Activated CD8-positive, alpha-beta memory T cell treated with anti-CD3 and anti-CD28 coated beads for 48 hours (primary cell): Measurements from ENCODE around the gene ZNRD2.
"Not testable (repeated sequence)": the region's sequence is repeated elsewhere in the genome, so short reads cannot be mapped to it uniquely, and the experiment has no call there.

Experiments
- DNase-seq, 3 experiments: peaks; one replicate each; pipeline ENCODE4 v3.0.0-alpha.2; 2020; ENCODE audit warnings: low read depth in 2 of 3, low spot score in 2 of 3

The ZNRD2 gene

DNA sequence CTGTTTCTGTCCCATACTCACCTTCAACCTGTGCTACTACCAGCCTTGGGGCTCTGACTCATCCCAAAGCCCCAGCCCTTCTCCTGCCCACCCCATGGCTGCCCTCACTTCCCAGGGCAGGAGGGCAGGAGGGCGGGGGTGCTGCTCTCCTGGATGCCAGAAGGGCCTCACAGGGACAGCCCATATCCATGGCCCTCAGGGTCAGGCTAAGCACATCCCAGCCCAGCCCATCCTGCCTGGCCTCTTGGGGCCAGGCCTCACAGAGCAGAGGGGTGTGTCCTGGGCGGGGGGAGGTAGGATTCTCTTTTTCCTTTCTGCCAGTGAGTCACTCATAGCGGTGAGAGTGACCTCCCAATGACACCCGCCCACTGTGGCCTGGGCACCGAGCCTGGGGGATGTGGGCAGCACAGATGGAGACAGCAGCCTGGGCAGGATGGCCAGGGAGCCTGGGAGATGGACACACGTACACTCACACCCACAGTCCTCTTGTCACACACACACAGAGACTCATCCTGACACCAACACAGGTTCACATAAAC lies 14.5 kb upstream of the ZNRD2 start:
- DNase-seq = no peak

DNA sequence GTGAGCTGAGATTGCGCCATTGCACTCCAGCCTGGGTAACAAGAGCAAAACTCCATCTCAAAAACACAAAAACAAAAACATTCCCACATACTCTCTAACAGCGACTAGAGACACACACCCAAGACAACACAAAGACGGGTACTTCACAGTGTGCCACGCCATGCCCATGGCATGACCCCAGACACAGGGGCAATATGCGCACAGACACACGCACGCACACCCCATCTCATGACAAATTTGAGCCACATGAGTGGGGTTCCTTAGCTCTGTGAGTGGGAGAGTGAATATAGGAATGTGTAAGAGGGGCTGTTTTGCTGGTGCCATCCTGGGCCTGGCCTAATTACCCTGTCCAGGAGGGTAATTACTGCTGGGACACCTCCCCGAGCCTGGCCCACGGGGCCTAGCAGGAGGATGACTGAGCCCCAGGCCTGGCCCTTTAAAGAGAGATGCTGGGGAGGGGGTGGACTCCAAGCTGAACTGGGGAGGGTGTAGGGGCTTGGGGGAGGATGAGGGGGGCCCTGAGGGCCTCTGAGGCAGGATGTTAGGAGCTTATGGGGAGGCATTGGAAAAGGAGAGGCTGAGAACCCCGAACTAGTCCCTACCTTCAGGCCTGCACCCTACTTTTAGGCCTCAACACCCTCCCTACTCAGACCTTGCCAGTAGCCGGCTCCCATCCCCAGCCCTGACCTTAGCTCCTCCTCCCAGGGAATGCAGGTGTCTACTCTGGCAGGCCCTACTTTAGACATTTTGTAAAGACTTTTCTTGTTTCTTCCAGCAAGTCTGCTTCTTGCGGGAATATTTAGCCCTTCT lies 13.6 kb upstream of the ZNRD2 start:
- DNase-seq = no peak

DNA sequence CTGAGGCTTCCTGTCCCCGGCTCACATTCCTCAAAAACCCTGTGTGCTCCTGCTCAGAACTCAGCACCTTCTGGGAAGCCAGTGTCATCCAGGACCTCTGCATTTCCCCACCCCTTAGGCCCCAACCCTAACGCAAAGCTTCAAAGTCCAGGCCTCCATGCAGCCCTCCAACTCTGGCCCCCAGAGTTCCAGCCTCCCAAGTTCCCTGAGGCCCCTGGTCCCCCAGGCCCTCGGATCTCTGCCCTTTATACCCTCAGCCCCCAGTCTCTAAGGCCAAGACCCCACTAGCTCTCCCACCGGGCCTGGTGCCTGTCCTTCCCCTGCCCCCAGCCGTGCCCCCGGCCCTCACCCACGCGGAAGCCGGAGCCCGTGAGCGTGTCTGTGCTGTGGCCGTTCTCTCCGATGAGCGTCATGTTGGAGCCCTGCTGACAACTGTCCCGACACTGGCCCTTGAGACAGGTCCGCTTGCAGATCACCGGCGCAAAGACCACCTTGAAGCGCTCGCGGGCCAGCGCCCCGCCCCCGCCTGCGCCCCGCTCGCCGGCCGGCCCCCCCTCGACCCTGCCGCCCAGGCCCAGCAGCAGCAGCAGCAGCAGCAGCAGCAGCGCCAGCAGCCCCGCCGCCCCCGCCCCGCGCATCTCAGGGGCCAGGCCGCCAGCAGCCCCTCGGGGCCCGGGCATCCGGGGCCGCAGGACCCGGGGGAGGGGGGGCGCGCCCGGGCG lies 12.8 kb upstream of the ZNRD2 start:
- DNase-seq = no peak

DNA sequence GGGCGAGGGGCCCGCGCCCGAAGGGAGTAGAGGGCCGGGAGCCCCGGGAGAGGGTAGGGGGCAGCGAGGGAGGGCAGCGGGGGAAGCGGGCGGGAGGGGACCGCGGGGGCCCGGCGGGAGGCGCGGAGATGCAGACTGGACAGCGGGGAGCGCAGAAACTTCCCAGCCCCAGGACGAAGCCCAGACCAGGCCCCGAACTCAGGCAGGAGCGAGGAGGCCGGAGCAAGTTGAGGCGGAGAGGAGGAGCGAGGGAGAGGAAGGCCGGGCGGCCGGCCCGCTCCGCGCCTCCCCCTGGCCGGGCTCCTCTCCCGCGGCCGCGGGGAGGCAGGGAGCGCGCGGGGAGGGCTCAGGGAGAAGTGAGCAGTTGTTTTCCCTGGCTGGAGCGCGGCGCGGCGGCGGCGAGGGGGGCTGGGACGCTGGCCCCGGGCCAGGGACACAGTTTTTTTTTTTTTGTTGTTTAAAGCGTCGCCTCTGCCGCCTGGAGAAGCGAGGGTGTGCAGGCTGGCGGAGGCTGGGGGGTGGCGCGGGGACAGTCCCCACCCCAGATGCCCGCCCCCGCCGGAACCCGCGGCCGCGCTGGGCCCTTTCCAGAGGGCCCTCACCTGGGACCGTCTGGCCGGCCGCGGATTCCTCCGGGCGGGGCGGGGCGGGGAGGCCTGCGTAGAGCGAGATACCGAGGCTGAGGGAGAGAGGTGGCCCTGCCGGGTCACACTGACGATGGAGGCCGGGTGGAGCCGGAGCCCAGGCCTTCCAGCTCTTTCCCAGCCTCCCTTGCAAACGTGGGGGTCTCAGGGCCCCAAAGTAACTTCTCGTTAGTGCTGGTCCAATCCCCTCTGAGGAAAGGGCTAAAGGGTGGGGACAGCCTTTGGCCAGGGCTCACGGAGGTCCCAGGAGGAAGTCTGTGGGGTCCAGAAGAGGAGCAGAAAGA lies 12.0 kb upstream of the ZNRD2 start, which contains the start of gene LTBP3:
LTBP3 (minus strand) TSS at position 358 of the 928 bp plus-strand sequence. CDS start 400 bp downstream, outside the sequence.
- no peak for DNase-seq

DNA sequence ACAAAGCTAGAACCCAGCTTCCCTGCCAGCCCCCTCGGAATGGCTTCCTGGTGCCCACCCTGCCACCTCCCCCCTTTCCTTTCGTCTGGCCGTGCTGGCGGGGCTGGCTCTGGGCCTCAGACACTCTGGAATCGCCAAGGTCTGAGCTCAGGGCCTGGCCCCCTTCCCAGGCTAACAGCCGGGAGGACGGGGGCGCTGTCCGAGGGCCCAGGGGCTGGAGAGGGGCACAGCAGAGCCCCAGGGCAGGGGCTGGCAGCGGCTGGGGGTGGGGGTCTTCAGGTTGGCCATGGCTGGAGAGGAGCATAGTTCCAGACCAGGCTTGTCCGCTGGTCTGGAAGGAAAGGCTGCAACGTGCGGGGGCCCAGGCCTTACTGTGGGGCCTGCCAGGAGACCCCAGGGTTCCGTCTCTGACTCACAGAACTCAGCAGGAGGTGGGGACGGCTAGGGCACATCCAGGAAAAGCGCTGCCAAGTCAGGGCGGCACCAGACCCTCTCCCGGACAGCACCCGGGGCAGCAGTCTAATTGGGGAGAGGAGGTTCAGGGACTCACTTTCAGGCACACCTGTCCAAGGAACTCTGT lies 11.3 kb upstream of the ZNRD2 start:
- DNase-seq = no peak

DNA sequence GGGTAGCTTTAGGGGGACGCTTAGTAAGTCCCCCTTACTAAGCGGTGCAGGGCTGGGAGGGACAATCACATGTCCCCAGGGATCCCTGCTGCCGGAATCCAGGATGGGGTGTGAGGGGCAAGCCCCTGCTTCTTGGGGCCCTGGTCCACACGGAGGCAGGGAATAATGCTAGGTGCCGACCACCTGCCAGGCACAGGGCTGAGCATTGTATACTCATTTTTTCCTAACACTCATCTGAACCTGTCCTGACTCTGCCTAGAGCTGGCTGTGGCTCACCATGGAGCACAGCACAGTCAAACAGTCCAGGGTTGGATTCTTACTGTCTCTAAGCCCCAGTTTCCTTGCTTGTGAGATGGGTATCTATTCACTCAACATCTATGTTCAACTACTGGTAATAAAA lies 10.7 kb upstream of the ZNRD2 start:
- no peak for DNase-seq

DNA sequence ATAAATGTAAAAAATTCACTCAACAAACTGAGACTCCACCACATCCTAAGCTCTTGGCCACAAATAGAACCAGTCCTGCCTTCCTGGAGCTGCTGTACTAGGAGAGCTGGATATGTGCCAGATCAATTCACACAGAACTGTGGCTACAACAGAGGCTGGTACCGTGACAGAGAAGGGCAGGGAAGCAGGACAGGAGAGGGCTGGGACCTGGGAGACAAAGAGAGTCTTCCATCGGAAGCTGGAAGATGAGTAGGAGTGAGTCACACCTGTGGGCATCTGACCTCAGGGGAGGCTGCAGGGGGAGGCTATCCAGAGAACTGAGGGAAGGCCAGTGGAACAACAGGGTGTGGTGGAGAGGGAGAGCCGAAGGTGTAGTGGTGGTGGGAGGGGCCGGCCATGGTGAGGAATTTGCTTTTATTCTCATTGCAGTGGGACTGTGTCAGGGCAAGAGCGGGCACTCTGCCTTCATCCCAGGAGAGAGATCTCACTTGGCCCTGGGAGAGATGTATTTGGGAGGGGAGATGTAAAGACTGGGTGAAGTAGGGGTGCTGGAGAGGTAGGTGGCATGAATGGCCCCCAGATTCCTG lies 10.2 kb upstream of the ZNRD2 start:
- no peak for DNase-seq

DNA sequence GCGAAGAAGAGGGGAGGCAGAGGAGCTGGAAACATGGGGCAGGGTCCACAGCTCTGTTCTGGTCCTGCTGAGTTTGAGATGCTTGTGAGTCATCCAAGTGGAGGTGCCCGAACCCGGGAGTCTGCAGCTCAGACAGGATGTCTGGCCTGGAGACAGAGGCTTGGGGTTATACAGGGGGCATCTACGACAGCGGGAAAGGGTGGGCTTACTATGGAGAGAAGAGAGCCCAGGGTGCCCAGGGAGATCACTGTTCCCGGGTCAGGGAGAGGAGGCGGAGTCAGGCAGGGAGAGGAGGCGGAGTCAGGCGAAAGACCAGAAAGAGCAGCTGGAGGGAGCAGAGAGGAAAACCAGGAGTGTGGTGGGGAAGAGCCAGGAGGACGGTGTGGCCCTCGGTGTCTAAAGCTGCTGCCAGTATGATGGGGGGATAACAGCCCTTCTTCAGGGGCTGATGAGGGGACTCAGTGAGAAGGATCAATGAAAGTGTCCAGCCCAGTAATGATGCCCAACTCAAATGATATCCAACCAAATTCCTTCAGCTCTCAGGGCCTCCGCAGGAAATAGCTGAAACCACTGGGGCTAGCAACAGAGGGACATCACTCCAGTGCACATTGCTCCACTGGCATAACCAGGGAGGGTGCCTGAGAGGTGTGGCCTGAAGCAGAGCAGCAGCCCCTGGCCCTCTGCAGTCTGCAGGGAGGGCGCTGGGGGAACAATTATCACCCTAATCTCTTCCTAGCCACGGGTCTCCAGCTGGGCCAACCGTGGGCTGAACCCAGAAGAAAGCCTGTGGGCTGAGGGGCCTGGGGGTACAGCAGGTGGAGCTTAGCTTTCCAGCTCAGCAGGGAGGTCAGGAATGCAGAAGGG lies 9.5 kb upstream of the ZNRD2 start:
- DNase-seq = no peak

DNA sequence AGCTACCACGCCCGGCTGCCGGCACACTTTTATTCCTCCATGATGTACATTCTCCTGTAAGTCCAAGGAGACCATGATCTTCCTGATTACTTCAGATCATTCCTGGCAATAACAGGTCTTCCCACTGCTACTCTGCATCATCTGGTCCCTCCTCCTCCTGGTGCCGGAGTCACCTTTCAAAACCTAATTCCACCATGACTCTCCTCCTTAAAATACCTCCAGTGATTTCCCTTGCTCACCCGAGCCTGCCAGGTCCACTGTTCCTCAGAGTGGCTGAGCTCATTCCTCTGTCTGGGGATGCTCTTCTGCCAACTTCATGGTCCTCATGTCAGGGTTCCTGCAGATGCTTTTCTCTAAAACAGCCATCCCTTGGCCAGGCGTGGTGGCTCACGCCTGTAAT lies 8.3 kb upstream of the ZNRD2 start:
- no peak for DNase-seq

DNA sequence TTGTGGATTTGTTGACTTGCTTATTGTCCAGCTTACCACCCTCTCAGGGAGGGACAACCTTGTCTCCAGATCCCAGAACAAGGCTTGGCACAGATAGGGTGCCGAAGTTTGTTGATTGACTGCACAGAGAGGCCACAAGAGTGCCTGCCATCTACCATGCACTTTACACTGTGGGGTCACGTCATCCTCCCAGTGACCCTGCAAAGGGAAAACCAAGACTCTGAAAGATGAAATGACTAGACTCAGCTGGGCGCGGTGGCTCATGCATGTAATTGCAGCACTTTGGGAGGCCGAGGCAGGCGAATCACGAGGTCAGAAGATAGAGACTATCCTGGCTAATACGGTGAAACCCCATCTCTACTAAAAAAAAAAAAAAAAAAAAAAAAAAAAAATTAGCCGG lies 7.5 kb upstream of the ZNRD2 start:
- no peak for DNase-seq

DNA sequence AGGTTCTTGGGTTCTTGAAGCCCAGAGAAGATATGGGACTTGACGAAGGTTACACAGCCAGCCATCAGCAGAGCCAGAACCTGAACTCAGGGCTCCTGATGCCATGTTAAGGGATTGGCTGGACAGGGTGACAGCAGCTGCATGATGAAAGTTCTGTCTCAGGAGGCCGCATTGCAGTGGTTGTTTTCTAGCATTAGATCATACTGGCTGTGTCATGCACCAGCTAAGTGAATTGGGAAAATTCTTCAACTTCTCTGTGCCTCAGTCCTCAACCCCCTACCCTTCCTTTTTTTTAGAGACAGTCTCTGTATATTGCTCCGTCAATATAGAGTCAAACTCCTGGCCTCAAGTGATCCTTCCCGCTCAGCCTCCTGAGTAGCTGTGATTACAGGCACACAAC lies 6.7 kb upstream of the ZNRD2 start:
- DNase-seq = no peak

DNA sequence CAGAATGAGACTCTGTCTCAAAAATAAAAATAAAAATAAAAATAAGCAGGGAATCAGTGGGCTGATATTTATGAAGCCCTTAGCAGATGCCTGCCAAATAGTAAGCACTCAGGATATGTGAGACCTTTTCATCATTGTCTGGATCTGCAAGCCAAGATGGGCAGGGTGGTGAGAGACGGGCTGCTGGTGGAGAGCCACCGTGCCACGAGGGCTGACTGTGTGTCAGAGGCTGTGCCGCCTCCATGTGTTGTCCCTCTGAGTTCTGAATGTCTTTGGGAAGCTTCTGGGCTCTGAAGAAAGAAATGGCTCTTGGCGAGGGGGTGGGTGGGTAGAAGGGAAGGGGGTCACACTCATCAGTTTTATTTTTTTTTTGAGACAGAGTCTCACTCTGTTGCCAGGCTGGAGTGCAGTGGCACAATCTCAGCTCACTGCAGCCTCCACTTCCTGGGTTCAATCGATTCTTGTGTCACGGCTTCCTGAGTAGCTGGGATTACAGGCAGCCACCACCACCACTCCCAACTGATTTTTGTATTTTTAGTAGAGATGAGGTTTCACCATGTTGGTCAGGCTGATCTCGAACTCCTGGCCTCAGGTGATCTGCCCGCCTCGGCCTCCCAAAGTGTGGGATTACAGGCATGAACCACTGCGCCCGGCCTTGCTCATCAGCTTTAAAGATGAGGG lies 5.3 kb upstream of the ZNRD2 start:
- not testable (repeated sequence) for DNase-seq

DNA sequence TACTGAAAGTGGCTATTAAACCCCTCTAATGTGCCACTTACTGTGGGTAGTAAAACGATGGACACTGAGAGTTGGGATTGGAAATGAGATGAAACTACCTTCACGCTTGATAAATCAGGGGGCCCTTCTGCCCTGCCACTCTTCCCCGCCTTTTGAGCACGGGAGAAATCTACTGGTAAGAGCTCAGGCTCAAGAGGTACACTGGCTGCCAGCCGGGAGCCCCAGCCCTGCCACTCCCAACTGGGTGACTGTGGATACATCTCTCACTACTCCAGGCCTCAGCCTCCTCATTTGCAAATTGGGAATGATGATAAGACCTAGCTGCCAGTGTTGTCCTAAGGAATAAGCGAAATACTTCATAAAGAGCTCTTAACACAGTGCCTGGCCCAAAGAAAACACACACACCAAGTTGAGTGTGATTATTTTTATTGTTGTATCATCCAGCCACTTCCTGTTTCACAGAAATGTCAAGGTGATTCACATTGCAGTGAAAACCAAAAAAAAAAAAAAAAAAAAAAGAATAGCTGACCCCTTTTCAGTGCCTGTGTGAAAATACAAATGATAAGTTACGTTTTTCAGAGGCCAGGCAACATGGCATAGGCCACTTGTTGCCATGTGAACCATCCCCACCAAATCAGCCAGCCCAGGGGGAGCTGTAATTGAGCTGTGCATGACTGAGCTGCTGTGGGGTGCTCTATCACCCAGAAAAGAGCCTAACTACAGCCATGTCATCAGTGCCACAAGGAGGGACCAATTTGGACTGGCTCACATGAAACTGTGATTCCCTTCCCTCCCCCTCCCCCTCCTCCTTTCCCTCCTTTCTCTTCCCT lies 4.4 kb upstream of the ZNRD2 start:
- DNase-seq = no peak

DNA sequence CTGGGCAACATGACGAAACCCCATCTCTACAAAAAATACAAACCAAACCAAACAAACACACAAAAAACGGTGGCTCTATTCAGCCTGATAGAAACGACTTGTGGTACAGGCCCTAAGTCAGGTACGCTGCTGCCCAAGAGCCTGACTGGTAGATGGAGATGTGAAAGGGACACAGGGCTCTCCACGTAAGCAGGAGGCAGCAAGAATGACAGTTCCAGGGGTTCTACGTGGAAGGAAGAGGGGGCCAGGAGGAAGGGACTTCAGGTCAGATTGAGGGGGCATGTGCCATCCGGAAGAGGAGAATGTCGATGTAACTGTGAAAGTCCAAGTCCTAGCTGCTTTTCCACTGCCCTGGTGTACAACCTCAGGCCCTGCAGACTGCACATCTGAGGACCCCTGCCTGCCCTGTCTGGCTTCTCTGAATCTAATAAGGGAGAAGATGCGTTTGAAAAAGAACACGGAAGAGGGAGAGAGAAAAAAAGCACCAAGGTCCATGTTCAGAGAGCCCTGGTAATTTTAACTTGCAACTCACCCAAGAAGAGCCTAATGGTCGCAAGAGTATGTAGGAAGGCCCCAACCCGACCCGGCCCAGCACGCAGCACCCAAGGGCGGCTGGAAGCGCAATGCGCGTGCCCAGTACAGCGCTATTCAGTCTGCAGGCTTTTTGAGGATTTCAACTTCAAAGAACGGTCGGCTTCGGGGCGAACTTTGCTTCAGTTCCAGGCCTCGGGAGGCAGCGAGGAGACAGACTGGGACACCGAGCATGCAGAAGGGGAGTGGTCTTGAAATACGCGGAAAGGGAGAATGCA lies 909 bp upstream of the ZNRD2 start:
- no peak for DNase-seq

DNA sequence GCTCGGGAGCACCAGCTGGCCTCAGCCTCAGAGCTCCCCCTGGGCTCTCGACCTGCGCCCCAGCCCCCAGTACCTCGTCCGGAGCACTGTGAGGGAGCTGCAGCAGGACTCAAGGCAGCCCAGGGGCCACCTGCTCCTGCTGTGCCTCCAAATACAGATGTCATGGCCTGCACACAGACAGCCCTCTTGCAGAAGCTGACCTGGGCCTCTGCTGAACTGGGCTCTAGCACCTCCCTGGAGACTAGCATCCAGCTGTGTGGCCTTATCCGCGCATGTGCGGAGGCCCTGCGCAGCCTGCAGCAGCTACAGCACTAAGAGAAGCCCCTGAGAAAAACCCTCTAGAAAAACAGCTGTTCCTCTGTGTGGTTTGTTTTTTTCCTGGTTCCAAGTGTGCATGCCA lies 1.1 kb downstream of the ZNRD2 start:
- DNase-seq = no peak

DNA sequence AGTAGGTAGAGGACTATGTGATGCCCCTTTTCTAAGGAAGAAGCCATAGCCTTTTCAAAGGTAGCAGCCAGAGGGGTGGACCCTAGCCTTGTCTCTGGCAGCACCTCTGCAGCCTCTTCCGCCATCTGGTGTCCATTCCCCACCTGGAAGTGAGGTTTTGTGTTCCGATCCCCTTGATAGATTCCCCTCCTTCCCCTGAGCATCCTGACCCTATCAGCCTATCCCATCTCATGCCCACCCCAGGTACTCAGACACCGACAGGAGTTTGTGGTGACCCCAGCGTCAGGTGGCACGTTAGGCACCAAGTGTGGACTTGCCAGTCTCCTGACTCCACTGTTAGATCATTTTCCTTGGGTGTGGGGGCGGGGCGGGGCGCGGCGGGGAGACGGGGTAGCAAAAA lies 1.7 kb downstream of the ZNRD2 start:
- no peak for DNase-seq

DNA sequence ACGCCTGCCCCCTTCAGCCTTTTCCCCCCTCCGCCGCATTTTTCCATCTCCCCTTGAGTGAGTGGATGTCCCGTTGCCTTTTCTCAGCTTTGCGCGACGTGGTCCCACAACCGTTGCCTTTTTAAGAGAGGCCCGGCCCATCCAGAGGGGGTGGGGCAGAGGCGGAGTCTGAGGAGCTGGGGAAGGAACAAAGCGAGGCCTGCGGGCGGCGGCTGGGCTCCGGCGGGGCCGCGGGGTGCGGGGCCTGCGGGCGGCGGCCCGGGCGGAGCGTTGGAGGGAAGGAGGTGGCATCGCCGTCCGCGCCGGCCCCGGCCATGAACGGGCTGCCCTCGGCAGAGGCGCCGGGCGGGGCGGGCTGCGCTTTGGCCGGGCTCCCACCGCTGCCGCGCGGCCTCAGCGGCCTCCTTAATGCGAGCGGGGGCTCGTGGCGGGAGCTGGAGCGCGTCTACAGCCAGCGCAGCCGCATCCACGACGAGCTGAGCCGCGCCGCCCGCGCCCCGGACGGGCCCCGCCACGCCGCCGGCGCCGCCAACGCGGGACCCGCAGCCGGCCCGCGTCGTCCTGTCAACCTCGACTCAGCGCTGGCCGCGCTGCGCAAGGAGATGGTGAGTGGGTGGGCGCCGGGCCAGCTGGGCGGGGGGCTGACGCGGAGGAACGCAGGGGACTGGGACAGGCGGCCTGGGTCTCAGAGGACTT lies 2.2 kb downstream of the ZNRD2 start, which contains the start of gene FAM89B:
FAM89B (plus strand) TSS at position 183 of the 696 bp plus-strand sequence; CDS start at position 315, 132 bp downstream.
- DNase-seq = peak in 2 of 3 experiments; percentile 62 to 74
